Measurements from ENCODE around the gene GNAZ.
A peak's percentile ranks its signal among the peaks of the same experiment; 100 is the strongest.

The GNAZ gene

GRCh38 chr22:23125512-23126103 lies 55.3 kb downstream of the GNAZ start:
- H3K27ac ChIP-seq: no peak overlapping the region
- TF ChIP-seq ZFX (IDR thresholded peaks at IDR 0.05; ENCODE audit: borderline replicate concordance) (no peak), CTCF (IDR thresholded peaks at IDR 0.05) (no peak)

GRCh38 chr22:23126165-23127054 lies 56.1 kb downstream of the GNAZ start:
- H3K27ac ChIP-seq: no peak overlapping the region
- TF ChIP-seq ZFX (IDR thresholded peaks at IDR 0.05; ENCODE audit: borderline replicate concordance) (no peak), CTCF (IDR thresholded peaks at IDR 0.05) (no peak)

- no peak for TF ChIP-seq ZFX (IDR thresholded peaks at IDR 0.05; ENCODE audit: borderline replicate concordance)
- no peak for TF ChIP-seq CTCF (IDR thresholded peaks at IDR 0.05)
- no peak overlapping the region for H3K27ac ChIP-seq
Observed at GRCh38 chr22:23127055-23127756, 56.9 kb downstream of the GNAZ start.

GRCh38 chr22:23127788-23128187 lies 57.5 kb downstream of the GNAZ start:
- TF ChIP-seq ZFX (IDR thresholded peaks at IDR 0.05; ENCODE audit: borderline replicate concordance): no peak
- no peak for TF ChIP-seq CTCF (IDR thresholded peaks at IDR 0.05)
- no peak overlapping the region for H3K27ac ChIP-seq

GRCh38 chr22:23128269-23129108 lies 58.2 kb downstream of the GNAZ start:
- TF ChIP-seq CTCF (IDR thresholded peaks at IDR 0.05) (peak; percentile 79), ZFX (IDR thresholded peaks at IDR 0.05; ENCODE audit: borderline replicate concordance) (no peak)

GRCh38 chr22:23129149-23129548 lies 58.8 kb downstream of the GNAZ start:
- TF ChIP-seq CTCF (IDR thresholded peaks at IDR 0.05) (no peak), ZFX (IDR thresholded peaks at IDR 0.05; ENCODE audit: borderline replicate concordance) (no peak)
- H3K27ac ChIP-seq: no peak overlapping the region

More at GRCh38 chr22:23128269-23129108, 58.2 kb downstream of the GNAZ start:
- H3K27ac ChIP-seq: no peak overlapping the region
